ENCODE measurements around the gene MYO16. TPM values are rescaled to one million over a fixed set of nuclear protein-coding genes. Genes with fewer than 3 reads are reported as not detected.

The MYO16 gene
- total and polyA plus RNA-seq, 2 of the 4 experiments (the other 2 are of a cell fraction) = under 0.01 to 0.03 TPM

DNA sequence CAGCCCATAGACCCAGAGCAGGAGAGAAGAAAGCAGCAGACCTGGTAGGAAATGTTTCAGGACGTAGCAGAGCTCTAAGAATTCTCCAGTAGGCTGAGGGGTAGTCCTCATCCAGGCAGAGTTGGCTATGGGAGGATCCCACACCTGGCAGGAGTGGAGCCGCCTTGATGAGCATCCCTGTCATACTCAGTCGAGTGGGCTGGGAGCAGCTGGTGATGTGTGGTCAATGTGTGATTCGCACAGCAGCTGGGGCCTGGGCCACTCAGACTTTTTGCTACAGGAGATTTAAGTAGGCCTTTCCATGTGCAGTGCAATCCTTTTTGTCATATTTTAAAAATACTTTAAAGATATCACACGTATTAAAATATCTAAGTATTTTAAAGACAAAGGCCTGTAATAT lies 56.6 kb downstream of the MYO16 start:
- Histone ChIP-seq H4K91ac (ENCODE audit: insufficient read depth, low read depth, low read length) (no peak overlapping the region), H3K79me1 (ENCODE audit: low read depth in 1 of 2, low read length in 2 of 2) (no peaks in the 10 kb centered on the region), H2AFZ (replicated peaks; ENCODE audit: low read length, poor library complexity) (no peak overlapping the region), H3K23ac (ENCODE audit: low read depth, low read length) (no peak overlapping the region), H3K9me3 (ENCODE audit: control insufficient read depth, insufficient read depth, low read length) (peaks cover 2% of the 10 kb centered on the region; the same call in 1 of the 2 replicates), H3K36me3 (ENCODE audit: control insufficient read depth, insufficient read depth, low read length) (no peaks in the 10 kb centered on the region), H3K4me2 (ENCODE audit: low read depth, low read length) (no peak overlapping the region), H3K27ac (ENCODE audit: insufficient read depth, low read length) (no peak overlapping the region), H3K9me1 (ENCODE audit: insufficient read depth, low read length) (no peaks in the 10 kb centered on the region), H3K9ac (ENCODE audit: low read depth, low read length) (no peak overlapping the region), H3K27me3 (ENCODE audit: control insufficient read depth, insufficient read depth, low read length) (no peaks in the 10 kb centered on the region), H2AK9ac (replicated peaks; ENCODE audit: low read depth, low read length, poor library complexity) (no peak overlapping the region), H3K4ac (ENCODE audit: low read depth, low read length) (no peak overlapping the region), H3K14ac (replicated peaks; ENCODE audit: low read depth, low read length) (no peak overlapping the region), H3K4me1 (ENCODE audit: control insufficient read depth, insufficient read depth, low read length) (no peaks in the 10 kb centered on the region; the same call in 1 of the 2 replicates), H2BK5ac (ENCODE audit: low read depth, low read length, poor library complexity, severe bottlenecking) (no peak overlapping the region), H3K18ac (ENCODE audit: low read depth, low read length) (no peak overlapping the region), H4K20me1 (ENCODE audit: insufficient read depth, low read length) (no peaks in the 10 kb centered on the region), H3K56ac (ENCODE audit: extremely low read depth, insufficient read depth, low read length) (no peak overlapping the region), H4K8ac (ENCODE audit: low read depth in 2 of 2, low read length in 2 of 2) (no peak overlapping the region), H2BK20ac (ENCODE audit: low read depth, low read length) (no peak overlapping the region), H2AK5ac (ENCODE audit: low read depth, low read length) (no peak overlapping the region), H2BK15ac (ENCODE audit: low read depth, low read length) (no peak overlapping the region), H2BK120ac (ENCODE audit: low read depth, low read length) (no peak overlapping the region), H3K4me3 (ENCODE audit: insufficient read depth, low read depth, low read length) (no peak overlapping the region), H4K5ac (ENCODE audit: low read depth, low read length) (no peak overlapping the region)
- BruUV-seq (replicated peaks) = no TSS peak
- dilution Hi-C loops (cut with HindIII; ENCODE audit: low sequenced_read_pairs, unreplicated experiment) = no loop called here
- 33% methylated on average over 1 of the region's 5 CpGs; no CpG with 5 or more reads in 1 of the 2 experiments for WGBS, 2 experiments (ENCODE audit: extremely low coverage in 2 of 2, insufficient read length in 1 of 2)
- DNase-seq (no peak), ATAC-seq (ENCODE audit: low read depth) (no peak)
- ChIA-PET CTCF (no interaction called here), POLR2A (ENCODE audit: unreplicated experiment) (no interaction called here)
- TF ChIP-seq, protein P1, sequence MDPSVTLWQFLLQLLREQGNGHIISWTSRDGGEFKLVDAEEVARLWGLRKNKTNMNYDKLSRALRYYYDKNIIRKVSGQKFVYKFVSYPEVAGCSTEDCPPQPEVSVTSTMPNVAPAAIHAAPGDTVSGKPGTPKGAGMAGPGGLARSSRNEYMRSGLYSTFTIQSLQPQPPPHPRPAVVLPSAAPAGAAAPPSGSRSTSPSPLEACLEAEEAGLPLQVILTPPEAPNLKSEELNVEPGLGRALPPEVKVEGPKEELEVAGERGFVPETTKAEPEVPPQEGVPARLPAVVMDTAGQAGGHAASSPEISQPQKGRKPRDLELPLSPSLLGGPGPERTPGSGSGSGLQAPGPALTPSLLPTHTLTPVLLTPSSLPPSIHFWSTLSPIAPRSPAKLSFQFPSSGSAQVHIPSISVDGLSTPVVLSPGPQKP (IDR thresholded peaks at IDR 0.05; ENCODE audit: borderline replicate concordance, low read depth, low read length) = no peak
- no peak for TF ChIP-seq SMC3 (IDR thresholded peaks at IDR 0.05; ENCODE audit: low read depth, low read length)
- no peak for TF ChIP-seq RFX5 (IDR thresholded peaks at IDR 0.05; ENCODE audit: low read depth, low read length)
- no peak for TF ChIP-seq CHD1 (IDR thresholded peaks at IDR 0.05; ENCODE audit: low read depth, low read length)
- no peak for TF ChIP-seq USF2 (IDR thresholded peaks at IDR 0.05; ENCODE audit: low read depth, low read length)
- TF ChIP-seq CEBPB (IDR thresholded peaks at IDR 0.05; ENCODE audit: low read depth, low read length) = no peak
- TF ChIP-seq RCOR1 (IDR thresholded peaks at IDR 0.05; ENCODE audit: insufficient replicate concordance, low read length) = no peak
- TF ChIP-seq, protein P2, sequence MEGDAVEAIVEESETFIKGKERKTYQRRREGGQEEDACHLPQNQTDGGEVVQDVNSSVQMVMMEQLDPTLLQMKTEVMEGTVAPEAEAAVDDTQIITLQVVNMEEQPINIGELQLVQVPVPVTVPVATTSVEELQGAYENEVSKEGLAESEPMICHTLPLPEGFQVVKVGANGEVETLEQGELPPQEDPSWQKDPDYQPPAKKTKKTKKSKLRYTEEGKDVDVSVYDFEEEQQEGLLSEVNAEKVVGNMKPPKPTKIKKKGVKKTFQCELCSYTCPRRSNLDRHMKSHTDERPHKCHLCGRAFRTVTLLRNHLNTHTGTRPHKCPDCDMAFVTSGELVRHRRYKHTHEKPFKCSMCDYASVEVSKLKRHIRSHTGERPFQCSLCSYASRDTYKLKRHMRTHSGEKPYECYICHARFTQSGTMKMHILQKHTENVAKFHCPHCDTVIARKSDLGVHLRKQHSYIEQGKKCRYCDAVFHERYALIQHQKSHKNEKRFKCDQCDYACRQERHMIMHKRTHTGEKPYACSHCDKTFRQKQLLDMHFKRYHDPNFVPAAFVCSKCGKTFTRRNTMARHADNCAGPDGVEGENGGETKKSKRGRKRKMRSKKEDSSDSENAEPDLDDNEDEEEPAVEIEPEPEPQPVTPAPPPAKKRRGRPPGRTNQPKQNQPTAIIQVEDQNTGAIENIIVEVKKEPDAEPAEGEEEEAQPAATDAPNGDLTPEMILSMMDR (conservative IDR thresholded peaks at IDR 0.05; ENCODE audit: low read depth, low read length) = no peak
- no peak for TF ChIP-seq MXI1 (IDR thresholded peaks at IDR 0.05; ENCODE audit: borderline replicate concordance, low read depth, low read length)
- no peak for TF ChIP-seq POLR2A (IDR thresholded peaks at IDR 0.05; ENCODE audit: low read depth, low read length)
- no peak for TF ChIP-seq MAZ (IDR thresholded peaks at IDR 0.05; ENCODE audit: borderline replicate concordance, low read depth, low read length)
- TF ChIP-seq RAD21 (IDR thresholded peaks at IDR 0.05; ENCODE audit: low read length) = no peak
- TF ChIP-seq MAFK (IDR thresholded peaks at IDR 0.05; ENCODE audit: low read depth, low read length) = no peak
- no peak for TF ChIP-seq NFE2L2 (IDR thresholded peaks at IDR 0.05; ENCODE audit: low read depth, low read length)
- TF ChIP-seq FOS (IDR thresholded peaks at IDR 0.05; ENCODE audit: low read depth, low read length) = no peak
- intact Hi-C loops (cut with micrococcal nuclease) = no loop called here
- in situ Hi-C loops (cut with MboI; ENCODE audit: low sequenced_read_pairs) = no loop called here
